BE2C (cell line): Measurements from ENCODE around the gene MRM2.

Source experiments
- DNase-seq: peaks from one replicate; pipeline ENCODE4 v3.0.0-alpha.2; 2020
- H3K27me3 ChIP-seq: fragments of 250-450 bp; sonication (Bioruptor Pico); 2 replicates; pipeline ENCODE4 v1.5.1; 2020; ENCODE audit warnings: mild to moderate bottlenecking
- H3K36me3 ChIP-seq: fragments of 250-450 bp; sonication (Bioruptor Pico); 2 replicates; pipeline ENCODE4 v1.5.1; 2020; ENCODE audit warnings: mild to moderate bottlenecking
- H3K4me1 ChIP-seq: fragments of 250-450 bp; sonication (Bioruptor Pico); 2 replicates; pipeline ENCODE4 v1.5.1; 2020
- H3K4me3 ChIP-seq: 2 replicates; pipeline ENCODE4 v1.5.1; 2011; ENCODE audit warnings: low read depth, low read length
- H3K9me3 ChIP-seq: fragments of 250-450 bp; sonication (Bioruptor Pico); 2 replicates; pipeline ENCODE4 v1.5.1; 2020
- TF ChIP-seq, protein P1 (sequence below): IDR thresholded peaks from 2 replicates; pipeline ENCODE4 v1.5.1; 2012; ENCODE audit warnings: mild to moderate bottlenecking, low read depth, low read length

The MRM2 gene

GRCh38 chr7:2237109-2237602, 4.8 kb downstream of the MRM2 start:
- no peaks in the 10 kb centered on the region for H3K27me3 ChIP-seq
- no peaks in the 10 kb centered on the region; the same call in 1 of the 2 replicates for H3K4me1 ChIP-seq
- TF ChIP-seq, protein P1, sequence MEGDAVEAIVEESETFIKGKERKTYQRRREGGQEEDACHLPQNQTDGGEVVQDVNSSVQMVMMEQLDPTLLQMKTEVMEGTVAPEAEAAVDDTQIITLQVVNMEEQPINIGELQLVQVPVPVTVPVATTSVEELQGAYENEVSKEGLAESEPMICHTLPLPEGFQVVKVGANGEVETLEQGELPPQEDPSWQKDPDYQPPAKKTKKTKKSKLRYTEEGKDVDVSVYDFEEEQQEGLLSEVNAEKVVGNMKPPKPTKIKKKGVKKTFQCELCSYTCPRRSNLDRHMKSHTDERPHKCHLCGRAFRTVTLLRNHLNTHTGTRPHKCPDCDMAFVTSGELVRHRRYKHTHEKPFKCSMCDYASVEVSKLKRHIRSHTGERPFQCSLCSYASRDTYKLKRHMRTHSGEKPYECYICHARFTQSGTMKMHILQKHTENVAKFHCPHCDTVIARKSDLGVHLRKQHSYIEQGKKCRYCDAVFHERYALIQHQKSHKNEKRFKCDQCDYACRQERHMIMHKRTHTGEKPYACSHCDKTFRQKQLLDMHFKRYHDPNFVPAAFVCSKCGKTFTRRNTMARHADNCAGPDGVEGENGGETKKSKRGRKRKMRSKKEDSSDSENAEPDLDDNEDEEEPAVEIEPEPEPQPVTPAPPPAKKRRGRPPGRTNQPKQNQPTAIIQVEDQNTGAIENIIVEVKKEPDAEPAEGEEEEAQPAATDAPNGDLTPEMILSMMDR, result no peak
- no peak for DNase-seq
- peaks cover 46% of the 10 kb centered on the region for H3K36me3 ChIP-seq
- H3K9me3 ChIP-seq, result no peaks in the 10 kb centered on the region
- no peak overlapping the region for H3K4me3 ChIP-seq

GRCh38 chr7:2233926-2234325, 8.1 kb downstream of the MRM2 start:
- H3K36me3 ChIP-seq, result peaks cover 49% of the 10 kb centered on the region
- no peak for DNase-seq
- no peaks in the 10 kb centered on the region for H3K27me3 ChIP-seq
- H3K9me3 ChIP-seq, result no peaks in the 10 kb centered on the region
- H3K4me1 ChIP-seq, result peaks cover 3% of the 10 kb centered on the region; the same call in 1 of the 2 replicates
- TF ChIP-seq, protein P1, result no peak
- H3K4me3 ChIP-seq, result no peak overlapping the region

DNA sequence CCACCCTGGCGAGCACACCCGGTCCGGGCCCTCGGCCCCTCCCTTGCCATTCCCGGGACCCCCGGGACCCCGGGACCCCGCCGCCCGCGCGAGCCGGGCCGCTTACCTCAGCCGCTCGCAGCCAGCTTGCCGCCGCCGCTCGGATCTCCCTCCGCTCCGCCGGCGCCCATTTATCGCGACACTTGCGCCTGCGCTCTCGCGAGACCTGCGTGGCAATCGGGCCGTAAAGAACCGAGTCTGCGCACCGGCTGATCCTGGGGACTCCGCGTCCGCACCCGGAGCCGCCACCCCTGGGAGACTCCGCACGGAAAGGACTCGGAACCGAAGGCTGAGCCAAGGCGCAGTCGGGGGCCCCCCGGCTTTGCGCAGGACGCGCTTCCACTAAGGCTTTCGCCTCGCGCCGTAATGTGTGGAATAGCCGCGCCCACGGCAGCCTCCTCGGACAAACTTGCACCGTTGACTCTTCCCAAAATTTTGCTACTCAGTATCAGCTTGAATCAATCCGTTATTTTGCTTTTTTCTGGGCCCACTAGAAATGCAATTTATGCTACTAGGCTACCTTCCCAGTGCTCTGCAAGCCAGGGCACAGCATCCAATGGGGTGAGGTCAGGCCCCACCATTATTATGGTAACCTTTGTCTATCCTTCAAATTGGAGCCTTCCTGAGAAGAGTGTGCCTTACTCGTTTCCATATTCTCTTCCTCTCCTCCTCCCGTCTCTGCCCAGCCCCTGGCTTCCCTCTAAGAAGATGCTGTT, 9.1 kb downstream of the MRM2 start, which contains the start of gene MAD1L1:
Gene MAD1L1 (minus strand): TSS at position 180 of the 755 bp plus-strand sequence. CDS start 2,812 bp downstream, outside the sequence.
- no peaks in the 10 kb centered on the region for H3K9me3 ChIP-seq
- H3K36me3 ChIP-seq, result peaks cover 44% of the 10 kb centered on the region
- H3K27me3 ChIP-seq, result no peaks in the 10 kb centered on the region
- peak; percentile 93 for DNase-seq
- peaks cover 3% of the 10 kb centered on the region; the same call in 1 of the 2 replicates for H3K4me1 ChIP-seq
- H3K4me3 ChIP-seq, result peak within 1 kb of the TSS; percentile 92
- TF ChIP-seq, protein P1, result no peak

GRCh38 chr7:2231992-2232765, 9.8 kb downstream of the MRM2 start:
- Histone ChIP-seq H3K4me1 (peaks cover 3% of the 10 kb centered on the region; the same call in 1 of the 2 replicates), H3K27me3 (no peaks in the 10 kb centered on the region), H3K4me3 (peak overlapping the region; percentile 92), H3K36me3 (peaks cover 41% of the 10 kb centered on the region), H3K9me3 (no peaks in the 10 kb centered on the region)
- DNase-seq, result peak; percentile 34
- TF ChIP-seq, protein P1, result no peak

DNA sequence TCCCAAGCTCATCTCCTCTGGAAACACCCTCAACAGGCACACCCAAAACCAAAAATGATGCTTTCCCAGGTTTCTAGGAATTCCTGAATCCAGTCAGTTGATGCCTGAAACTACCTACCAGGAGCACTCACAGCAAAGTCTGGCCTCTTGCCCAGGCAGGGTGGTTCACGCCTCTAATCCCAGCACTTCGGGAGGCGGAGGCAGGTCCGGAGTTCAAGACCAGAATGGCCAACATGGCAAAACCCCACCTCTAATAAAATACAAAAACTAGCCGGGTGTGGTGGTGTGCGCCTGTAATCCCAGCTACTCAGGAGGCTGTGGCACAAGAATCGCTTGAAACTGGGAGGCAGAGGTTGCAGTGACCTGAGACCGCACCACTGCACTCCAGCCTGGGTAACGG, 11.1 kb downstream of the MRM2 start:
- no peaks in the 10 kb centered on the region for H3K9me3 ChIP-seq
- H3K4me1 ChIP-seq, result peaks cover 3% of the 10 kb centered on the region; the same call in 1 of the 2 replicates
- DNase-seq, result no peak
- no peaks in the 10 kb centered on the region for H3K27me3 ChIP-seq
- H3K4me3 ChIP-seq, result no peak overlapping the region
- H3K36me3 ChIP-seq, result peaks cover 48% of the 10 kb centered on the region
- TF ChIP-seq, protein P1, result no peak
